COR-L47 (cell line): ENCODE results near the gene TTLL5.

Experiments used
- DNase-seq: peaks from one replicate; lab custom pipeline; 2025; lab: John Stamatoyannopoulos, UW

Gene TTLL5, protein sequence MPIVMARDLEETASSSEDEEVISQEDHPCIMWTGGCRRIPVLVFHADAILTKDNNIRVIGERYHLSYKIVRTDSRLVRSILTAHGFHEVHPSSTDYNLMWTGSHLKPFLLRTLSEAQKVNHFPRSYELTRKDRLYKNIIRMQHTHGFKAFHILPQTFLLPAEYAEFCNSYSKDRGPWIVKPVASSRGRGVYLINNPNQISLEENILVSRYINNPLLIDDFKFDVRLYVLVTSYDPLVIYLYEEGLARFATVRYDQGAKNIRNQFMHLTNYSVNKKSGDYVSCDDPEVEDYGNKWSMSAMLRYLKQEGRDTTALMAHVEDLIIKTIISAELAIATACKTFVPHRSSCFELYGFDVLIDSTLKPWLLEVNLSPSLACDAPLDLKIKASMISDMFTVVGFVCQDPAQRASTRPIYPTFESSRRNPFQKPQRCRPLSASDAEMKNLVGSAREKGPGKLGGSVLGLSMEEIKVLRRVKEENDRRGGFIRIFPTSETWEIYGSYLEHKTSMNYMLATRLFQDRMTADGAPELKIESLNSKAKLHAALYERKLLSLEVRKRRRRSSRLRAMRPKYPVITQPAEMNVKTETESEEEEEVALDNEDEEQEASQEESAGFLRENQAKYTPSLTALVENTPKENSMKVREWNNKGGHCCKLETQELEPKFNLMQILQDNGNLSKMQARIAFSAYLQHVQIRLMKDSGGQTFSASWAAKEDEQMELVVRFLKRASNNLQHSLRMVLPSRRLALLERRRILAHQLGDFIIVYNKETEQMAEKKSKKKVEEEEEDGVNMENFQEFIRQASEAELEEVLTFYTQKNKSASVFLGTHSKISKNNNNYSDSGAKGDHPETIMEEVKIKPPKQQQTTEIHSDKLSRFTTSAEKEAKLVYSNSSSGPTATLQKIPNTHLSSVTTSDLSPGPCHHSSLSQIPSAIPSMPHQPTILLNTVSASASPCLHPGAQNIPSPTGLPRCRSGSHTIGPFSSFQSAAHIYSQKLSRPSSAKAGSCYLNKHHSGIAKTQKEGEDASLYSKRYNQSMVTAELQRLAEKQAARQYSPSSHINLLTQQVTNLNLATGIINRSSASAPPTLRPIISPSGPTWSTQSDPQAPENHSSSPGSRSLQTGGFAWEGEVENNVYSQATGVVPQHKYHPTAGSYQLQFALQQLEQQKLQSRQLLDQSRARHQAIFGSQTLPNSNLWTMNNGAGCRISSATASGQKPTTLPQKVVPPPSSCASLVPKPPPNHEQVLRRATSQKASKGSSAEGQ (N-terminal part only)

DNA sequence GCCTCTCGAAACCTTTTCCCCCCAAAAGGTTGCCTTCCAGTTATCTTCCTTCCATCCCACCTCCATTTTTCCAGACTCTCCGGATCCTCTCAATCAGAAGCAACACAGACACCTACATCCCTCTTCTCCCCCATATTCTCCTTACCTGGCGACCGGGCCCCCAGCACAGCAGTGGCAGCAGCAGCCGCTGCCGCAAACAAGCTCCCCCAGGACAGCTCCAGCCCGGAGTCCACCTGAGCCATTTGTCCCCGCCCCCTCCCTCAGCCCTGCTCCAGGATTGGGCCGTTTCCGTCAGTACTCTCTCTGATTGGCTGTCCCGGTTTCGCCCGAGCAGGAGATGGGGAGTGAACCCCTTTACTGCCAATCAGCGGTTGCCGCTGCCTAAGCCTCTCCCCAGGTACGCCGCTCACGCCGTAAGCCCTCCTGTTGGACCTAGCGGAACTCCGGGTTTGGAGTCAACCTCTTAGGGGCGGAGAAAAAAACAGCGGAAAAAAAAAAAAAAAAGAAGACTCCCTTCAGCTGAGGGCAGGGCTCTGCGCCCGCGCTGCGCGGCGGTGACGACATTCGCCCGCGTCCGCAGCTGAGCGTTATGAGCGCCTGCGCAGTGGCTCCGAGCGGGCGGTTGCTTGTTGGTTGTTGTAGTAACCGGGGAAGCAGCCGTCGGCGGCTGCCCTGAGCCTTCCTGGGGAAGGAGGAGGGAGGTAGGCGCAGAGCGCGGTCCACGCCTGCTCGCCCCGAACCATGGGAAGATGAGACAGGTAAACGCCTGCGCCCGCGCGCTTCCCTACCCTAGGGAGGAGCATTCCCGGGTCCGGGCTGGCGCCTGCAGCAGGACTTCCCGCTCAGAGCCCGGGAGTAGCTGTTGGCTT lies at the start of gene TTLL5, which contains the start of gene ERG28:
Gene TTLL5, plus strand, starts transcription at position 617 of the 869 bp plus-strand sequence. CDS start 1,904 bp downstream, outside the sequence.
Gene ERG28, minus strand, starts transcription at position 247 of the 869 bp plus-strand sequence. CDS start 3,374 bp downstream, outside the sequence.
- peak; percentile 99 for DNase-seq

DNA sequence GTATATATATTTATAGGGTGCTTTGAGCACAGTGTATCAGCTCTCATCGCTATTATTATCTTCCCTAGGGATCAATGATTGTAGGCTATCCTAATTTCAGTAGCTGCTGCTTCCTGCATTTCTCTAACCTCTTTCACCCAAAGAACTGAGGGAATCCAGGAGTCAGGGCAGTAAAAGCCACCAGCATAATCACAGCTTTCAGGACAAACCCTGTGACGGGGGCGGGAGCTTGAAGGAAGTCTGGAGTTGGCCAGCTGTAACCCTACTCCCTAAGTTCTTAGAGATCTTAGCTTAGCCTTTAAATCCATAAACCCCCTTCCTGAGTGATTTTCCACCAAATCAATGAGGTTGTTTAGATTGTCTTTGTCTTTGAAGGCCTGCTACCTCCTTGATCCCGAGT lies 48.9 kb upstream of the TTLL5 start:
- DNase-seq: no peak

DNA sequence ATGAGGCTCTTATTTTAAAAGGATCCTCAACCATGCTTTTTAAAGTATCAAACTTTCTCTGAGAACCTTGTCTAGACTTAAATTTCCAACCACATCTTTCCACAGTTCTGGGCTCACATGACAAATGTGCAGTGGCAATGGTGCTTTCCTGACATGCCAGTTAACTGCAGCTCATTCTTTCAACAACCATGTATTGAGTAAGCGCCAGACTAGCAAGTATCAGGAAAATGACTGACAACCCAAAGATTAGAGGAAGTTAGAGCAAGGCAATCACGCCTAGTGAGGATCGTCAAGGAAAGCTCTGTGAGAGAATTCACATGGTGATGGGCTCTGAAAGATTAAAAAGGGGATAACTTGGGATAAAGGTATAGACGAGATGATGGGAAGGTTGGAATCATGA lies 46.9 kb upstream of the TTLL5 start:
- no peak for DNase-seq

DNA sequence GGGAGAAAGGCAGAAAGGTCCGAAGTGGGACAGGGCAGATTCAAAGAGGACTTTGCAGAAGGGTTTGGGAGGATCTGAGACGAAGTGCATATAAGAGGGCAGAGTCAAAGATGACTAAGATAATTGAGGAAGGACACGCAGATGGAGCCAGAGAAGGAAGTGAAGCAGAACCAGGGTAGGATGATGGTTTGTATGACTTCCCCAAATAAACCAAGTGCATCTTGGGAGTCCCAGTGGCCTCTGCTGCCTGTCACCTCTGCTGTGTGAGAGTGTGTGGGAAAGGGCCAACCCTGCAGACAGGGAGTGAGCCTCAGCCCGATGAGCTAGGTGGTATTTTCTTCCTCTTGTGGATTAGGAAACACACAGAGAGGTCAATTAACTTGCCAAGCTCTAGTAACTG lies 45.8 kb upstream of the TTLL5 start:
- no peak for DNase-seq

DNA sequence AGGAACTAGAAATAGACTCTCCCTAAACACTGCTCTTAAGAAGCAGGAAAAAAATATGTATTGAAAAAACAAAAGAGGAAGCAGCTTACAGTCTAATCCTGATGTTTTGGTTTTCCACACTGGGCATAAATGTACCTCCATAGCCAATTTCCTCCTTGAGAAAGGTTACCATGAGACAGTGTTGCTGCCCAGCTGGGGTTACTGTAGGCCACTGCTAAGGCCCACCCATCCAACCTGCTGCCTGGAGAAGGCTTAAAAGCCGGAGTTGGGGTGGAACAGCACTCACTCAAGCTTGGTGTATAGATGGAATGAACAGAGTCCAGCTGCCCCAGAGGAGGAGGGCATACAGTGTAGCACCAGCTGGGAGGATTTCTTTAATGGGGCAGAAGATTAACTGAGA lies 41.5 kb upstream of the TTLL5 start:
- no peak for DNase-seq

DNA sequence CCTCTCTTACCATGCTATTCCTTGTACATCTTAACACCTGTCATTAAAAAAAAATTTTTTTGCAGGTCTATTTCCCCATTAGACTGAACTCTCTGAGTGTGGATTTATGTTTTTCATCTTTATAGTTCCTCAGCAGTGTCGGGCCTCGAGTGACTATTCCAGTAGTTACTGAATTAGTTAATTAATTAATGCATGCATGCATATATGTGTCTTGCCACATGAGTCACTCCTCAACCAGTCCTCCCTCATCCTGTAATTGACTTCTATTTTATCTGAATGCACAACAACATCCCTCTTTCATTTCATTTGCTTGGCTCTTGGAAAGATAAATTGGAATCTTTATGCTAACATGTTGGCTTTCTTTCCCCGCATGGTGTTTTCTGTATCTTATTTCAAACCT lies 36.0 kb upstream of the TTLL5 start:
- DNase-seq: no peak

DNA sequence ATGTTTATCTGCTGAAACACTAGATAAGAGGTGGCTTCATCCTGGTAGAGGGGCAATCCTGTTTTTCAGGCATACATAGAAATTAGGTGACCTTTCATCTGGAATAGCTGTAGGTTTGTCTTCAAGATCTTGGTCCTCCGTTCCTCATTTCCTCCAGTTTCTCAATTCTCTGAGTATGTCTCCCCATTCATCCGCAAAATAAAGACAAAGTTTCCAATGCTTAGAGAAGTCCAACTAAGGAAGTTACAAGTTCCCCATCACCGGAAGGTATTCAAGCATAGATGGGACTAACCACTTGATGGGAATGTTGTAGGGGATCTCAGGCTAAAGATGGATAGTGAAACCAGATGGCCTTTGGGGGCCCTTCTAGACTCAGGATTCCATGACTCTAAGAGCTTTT lies 34.6 kb upstream of the TTLL5 start:
- DNase-seq: no peak

DNA sequence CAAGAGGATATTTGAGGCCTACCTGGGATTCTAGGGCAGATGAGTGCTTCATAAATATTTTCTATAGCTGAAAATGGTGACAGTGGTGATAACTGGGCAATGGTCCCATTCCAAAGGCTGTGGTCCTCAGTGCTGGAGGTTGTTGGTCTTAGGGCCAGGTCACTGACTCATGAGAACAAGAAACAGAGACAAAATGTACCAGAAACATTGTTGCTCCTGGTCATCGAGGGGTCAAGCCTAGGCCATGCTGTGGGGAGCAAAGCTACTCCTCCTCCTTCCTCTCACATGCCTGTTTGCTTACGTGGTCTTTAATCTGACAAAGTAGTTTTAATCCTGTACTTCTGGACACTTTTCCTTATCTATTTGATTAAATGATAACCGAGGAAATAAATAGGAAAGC lies 34.2 kb upstream of the TTLL5 start:
- DNase-seq: no peak

DNA sequence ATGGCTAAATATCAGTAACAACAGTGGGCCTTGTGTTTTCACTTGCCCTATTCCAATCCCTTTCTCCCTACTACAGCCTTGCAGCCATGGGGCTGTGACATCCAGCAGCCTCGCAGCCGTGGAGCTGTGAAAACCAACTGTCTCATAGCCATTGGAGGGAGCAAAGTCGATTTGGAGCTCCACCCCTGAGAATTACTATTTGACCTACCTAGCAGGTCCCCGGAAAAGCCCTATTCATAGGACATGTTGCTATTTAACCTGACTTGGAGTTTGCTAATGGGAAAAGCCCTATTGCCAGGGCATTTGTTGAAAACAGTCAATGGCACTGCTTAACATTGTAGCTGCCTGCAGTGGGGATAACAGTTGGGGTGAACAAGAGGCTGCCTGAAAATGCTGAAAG lies 33.6 kb upstream of the TTLL5 start:
- no peak for DNase-seq

DNA sequence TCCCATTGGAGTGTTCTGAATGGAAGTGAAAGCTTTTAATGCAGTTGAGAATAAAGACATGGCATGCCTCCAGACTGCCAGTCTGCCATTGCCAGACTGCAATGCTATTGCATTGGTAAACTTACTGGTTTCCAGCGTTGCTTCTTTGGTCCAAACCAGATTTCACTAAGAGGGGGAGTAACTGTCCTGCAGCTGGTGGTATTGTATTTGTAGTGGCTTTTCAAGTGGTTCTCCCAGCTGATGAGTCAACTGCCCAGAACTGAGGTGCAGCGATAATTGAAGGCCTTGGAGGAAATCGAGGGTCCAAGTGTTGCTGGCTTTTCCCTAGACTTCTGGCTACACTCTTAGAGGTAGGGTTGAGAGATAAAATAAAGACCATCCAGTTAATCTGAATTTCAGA lies 32.2 kb upstream of the TTLL5 start:
- DNase-seq: no peak

DNA sequence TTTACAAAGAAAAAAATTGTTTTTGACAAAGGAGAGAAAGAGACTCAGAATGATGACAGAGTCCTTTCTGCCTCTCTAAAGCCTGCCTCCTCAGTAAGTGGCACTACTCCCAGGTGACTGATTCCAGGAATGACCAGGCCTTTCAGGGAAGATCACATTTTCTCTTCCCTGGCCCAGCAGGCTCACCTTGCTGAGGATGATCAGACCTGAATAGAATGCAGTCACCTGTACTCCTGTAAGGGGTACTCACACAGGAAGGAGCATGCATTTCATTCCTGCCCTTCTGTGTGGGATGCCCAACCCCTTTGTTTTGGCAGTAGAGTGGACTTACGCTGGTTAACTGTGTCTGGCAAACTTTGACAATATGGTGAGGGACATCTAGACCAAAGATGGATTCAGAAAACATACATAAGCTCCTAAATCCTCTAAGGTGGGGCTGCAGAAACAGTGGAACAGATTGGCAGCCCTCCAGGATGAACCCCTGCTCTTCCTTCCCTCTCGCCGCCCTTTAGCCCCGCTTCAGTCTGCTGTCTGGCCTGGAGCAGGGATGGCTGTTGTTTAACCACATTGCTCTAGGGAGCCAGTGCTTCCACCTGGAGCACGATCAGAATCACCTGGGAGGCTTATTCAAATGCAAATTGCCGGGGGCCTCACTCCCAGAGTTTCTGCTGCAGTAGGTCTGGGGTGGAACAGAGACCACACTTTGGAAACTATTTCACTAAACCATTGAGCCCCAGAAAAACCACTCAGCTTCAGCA lies 30.2 kb upstream of the TTLL5 start:
- DNase-seq: no peak

DNA sequence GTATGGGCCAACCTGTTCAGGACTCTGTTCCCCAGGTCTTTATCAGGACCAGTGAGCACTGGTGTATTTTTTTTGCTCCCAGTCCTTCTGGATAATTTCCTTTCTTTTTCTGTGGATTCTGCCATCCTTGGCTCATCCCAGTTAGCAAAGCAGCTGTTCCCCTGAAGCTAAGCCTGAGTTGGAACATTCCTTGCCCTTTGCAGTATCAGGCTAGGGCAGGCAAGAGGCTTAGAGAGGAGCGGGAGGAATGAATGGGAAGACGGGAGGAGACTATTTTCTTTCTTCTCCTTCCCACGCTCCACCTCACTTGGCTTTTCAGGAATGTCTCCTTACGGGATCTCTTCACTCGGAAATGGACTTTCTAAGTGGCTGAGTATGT lies 29.6 kb upstream of the TTLL5 start:
- no peak for DNase-seq

DNA sequence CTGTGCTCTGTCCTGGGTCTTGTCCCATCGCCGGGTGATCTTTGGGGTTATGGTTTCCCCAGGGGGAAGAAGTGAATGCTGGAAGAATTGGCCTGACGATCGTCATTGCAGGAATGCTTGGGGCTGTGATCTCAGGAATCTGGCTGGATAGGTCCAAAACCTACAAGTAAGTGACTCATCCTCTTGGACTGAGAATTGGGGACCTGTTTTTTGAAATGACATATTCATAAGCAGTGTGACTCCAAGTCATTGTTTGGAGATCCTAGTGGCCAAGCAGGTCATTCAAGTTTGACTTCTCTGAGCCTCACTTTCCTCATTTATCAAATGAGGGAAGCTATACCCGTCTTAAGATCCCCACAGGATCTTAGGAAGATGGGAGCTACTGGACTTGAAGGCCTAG lies 26.2 kb upstream of the TTLL5 start:
- no peak for DNase-seq

DNA sequence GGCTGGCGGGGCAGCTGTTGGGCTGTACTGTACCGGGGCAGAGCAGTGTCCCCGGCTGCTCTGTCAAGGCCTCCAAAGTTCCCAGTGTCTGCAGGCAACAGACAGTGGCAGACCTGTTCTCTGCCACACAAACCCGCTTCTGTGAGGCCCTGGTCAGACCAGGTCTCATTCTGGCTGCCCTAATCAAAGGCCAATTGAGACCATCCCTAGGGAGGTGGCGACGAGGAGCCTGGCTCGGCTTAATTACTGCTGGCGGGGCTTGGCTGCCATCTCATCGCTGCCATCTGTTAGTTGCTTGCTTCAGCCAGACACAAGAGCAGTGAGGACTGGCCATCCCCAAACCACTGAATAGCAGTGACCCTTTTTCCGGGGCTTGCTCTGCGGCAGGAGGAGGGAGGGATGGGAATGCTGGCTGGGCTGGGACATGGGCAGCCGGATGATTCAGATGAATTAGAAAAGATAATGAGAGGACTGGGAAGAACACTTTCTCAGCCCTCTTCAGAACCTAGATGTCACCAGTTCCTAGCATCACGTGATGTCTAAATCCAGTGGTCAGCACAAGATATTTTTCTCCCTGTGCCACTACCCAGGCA lies 24.9 kb upstream of the TTLL5 start:
- DNase-seq: no peak

DNA sequence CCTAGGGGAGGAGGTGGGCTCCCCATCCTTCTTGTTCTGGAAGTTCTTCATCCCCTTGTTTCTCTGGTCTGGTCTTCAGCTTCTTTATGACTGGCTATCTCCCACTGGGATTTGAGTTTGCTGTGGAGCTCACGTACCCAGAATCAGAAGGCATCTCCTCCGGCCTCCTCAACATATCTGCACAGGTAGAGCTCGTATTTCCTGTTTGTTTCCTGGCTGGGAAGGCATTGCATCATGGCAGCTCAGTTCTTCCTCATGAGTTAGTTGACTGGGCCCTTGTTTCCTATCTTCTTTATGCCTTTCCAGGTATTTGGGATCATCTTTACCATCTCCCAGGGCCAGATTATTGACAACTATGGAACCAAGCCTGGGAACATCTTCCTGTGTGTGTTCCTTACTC lies 20.2 kb upstream of the TTLL5 start:
- DNase-seq: no peak

DNA sequence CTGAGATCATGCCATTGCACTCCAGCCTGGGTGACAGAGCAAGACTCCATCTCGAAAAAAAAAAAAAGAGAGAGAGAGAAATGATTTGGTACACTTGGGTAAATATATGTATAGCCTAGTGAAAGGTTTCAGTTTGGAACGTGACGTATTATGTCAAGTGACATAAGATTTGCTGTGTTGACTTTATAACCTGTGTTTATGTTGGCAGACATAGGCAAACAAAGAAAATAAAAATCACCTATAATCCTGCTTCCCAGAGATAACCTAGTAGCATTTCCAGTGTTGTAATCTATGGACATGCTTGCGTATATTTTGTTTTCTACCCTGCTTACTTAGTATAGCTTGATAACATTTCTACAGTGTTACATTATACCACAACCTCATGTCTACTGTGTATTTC lies 17.1 kb upstream of the TTLL5 start:
- DNase-seq: no peak

DNA sequence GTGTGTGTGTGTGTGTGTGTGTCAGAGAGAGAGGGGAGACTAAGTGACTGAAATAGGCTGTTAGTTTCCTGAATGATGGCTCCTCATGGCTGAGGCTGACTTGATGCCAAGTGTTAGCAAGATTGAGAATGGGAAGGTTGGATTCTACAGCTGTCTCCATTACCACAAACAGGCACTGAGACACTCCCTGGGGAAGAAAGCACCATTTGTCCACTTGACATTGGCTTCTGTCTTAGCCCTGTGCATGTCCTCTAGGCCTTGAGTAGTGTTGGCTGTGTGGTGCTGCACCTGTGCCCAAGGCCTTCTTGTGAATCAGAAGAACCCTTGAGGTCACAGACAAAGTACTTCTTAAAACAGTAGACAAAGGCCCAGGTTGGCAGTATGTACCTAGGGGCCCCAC lies 16.0 kb upstream of the TTLL5 start:
- DNase-seq: no peak

DNA sequence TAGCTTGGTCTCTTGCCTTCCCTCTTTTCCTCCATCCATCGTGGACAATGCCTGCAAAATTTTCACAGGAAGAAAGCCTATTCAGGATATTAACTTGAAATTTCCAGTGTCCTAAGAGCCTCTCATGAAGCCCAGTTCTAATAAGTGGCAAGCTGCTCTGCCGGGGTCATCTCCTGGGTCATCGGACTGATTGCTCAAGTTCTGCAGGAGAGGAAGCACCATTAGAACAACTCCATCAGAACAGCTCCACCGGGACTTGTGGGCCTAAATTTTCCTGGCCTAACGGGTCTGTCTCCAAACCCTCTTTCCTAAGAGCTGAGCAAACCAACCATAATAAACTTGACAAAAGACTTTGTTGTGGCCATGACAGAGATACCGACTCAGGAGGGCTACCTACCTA lies 14.3 kb upstream of the TTLL5 start:
- no peak for DNase-seq

DNA sequence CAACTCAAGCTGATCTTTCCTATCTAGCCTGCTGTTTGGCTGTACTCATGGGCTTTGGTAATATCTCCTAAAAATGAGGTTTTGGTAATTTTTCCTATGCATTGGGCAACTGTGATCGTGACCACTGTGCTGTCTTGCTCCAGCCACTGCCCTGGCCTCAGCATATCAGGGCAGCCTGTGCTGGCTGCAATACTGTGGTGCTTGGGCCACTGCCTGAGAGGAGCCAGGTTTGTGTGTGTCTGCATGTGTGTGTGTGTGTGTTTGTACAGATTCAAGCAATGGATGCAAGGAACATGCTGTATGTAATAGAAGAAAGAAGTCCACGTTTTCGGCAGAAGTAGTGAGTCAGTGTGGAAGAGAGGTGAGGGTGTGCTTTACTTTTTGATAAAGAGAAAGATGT lies 13.4 kb upstream of the TTLL5 start:
- DNase-seq: no peak
